HG02798 (cell line): Measurements from ENCODE around the gene PICK1.
A peak's percentile ranks its signal among the peaks of the same experiment; 100 is the strongest.
"Not testable (repeated sequence)": the region's sequence is repeated elsewhere in the genome, so short reads cannot be mapped to it uniquely, and the experiment has no call there.

Experiments used
- ATAC-seq: cut with Tn5 transposase; IDR thresholded peaks from one replicate; pipeline ENCODE4 v1.9.1; 2021; ENCODE audit warnings: mild to moderate bottlenecking; ENCODE audit not compliant: unreplicated experiment, poor library complexity

PICK1 gene

GRCh38 chr22:38110863-38111852, 54.0 kb downstream of the PICK1 start:
- ATAC-seq, result no peak

DNA sequence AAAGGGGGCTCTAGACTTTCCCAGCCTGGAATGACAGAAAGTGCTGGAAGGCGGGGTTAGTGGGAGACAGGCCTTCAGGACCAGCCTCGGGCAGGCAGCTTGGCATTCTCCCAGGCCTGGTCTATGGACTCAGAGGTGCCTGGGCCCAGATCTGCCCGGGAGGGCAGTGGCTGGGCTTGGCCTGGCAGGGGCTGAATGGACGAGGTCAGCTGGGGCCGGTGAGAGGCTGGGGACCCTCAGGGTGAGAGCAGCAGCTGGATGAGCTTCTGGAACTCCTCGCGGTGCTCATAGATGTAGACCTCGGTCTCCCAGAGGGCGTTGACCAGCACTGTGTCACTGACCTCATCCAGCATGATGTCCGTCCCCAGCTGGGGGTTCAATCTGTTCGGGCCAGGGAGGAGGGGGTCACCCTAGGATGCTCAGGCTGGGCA, 54.7 kb downstream of the PICK1 start:
- no peak for ATAC-seq

- ATAC-seq, result no peak
Measured at GRCh38 chr22:38112381-38112780, 55.2 kb downstream of the PICK1 start.

GRCh38 chr22:38114484-38115398, 57.5 kb downstream of the PICK1 start:
- peak; percentile 57 for ATAC-seq

- no peak for ATAC-seq
Measured at GRCh38 chr22:38115423-38116205, 58.4 kb downstream of the PICK1 start.

- ATAC-seq, result not testable (repeated sequence)
Measured at GRCh38 chr22:38117556-38117955, 60.4 kb downstream of the PICK1 start.

GRCh38 chr22:38118182-38118581, 61.0 kb downstream of the PICK1 start:
- no peak for ATAC-seq

GRCh38 chr22:38118747-38119146, 61.5 kb downstream of the PICK1 start:
- ATAC-seq, result not testable (repeated sequence)

GRCh38 chr22:38120359-38121110, 63.3 kb downstream of the PICK1 start:
- ATAC-seq, result no peak

DNA sequence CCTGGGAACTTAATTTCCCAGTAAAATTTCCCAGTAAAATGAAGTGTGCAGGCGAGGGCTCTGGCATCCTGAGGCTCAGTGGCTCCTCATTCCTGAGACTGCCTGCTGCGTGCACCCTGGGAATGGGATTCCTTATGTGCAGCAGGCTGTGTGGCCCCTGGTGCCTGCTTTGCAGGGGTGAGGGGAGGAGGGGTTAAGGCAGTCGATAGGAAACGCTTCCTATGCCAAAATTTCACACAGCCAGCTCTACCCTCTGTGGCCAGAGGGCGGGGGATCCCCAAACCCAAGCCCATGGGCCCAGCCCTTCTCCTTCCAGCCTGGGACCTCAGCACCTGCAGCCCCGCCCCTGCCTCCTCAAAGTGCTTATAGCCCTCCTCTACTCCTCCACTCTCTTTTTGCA, 65.4 kb downstream of the PICK1 start:
- ATAC-seq, result no peak

DNA sequence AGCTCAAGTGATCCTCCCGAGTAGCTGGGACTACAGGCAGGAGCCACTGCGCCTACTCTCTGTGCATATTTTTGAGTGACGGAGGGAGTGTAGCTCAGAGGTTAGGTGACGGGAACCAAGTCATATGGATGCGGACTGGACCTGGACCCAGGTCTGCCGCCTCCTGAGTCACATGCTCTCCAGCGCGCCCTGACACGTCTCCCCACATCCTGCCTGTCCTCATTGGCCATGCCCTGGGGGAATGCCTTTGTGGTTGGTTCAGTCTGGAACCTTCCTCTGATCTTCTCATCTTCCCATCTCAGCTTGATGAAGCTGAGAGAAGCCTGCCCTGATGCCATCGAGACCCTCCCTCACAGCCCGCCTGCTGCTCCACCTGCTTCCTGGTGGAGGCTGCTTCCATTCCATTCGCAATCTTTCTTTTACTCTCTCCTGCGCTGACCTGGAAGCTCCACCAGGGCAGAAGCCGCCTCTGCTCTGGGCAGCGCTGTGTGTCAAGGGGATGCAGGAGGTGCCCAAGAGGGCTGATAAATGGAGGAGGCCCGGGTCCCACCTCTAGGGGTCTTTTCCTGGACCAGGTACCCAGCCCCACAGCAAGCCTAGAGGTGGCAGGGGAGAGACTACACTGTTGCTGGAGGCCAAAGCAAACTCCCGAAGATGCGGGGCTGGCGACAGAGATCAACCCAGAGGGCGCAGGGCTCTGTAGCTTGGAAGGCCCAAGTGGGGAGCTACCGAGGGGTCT, 67.2 kb downstream of the PICK1 start:
- ATAC-seq, result no peak

DNA sequence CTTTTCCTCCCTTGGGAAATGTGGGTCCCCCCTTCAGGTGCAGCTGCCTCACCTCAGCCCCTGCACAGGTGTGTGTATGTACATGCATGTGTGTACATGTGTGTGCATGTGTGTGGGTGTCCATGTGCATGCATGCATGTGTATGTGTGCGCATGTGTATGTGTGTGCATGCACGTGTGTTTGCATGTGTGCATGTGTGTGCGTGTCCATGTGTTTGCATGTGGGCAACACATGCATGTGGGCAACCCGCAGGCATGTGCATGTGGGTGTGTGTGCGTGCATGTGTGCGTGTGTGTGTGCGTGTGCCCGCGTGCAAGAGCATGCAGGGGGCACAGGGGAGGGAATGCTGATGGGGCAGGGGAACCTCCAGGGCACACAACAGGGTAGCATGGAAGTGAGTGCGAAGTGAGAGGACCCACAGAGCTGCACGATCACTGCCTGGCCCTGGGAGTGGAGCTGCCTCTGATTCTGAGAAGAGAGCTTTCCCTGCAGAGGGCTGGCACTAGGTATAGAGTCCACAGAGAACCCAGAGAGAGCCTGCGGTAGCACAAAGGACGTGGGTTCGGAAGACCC, 67.9 kb downstream of the PICK1 start:
- no peak for ATAC-seq
